ES-I3 (cell line): ENCODE measurements around the gene BRI3BP.

Source experiments
- H3K36me3 ChIP-seq: 2 replicates; pipeline ENCODE4 v1.6.1; 2013; ENCODE audit warnings: mild to moderate bottlenecking, low read length, control low read depth, moderate library complexity; ENCODE audit not compliant: insufficient read depth
- H3K4me1 ChIP-seq: 2 replicates; pipeline ENCODE4 v1.6.1; 2013; ENCODE audit warnings: mild to moderate bottlenecking, control low read depth, low read length; ENCODE audit not compliant: insufficient read depth
- H3K9ac ChIP-seq: 2 replicates; pipeline ENCODE4 v1.6.1; 2013; ENCODE audit warnings: low read depth, mild to moderate bottlenecking, low read length, moderate library complexity
- H3K9me3 ChIP-seq: 2 replicates; pipeline ENCODE4 v1.6.1; 2013; ENCODE audit warnings: mild to moderate bottlenecking, low read length, moderate library complexity; ENCODE audit not compliant: control insufficient read depth, insufficient read depth

Gene BRI3BP, protein sequence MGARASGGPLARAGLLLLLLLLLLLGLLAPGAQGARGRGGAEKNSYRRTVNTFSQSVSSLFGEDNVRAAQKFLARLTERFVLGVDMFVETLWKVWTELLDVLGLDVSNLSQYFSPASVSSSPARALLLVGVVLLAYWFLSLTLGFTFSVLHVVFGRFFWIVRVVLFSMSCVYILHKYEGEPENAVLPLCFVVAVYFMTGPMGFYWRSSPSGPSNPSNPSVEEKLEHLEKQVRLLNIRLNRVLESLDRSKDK

DNA sequence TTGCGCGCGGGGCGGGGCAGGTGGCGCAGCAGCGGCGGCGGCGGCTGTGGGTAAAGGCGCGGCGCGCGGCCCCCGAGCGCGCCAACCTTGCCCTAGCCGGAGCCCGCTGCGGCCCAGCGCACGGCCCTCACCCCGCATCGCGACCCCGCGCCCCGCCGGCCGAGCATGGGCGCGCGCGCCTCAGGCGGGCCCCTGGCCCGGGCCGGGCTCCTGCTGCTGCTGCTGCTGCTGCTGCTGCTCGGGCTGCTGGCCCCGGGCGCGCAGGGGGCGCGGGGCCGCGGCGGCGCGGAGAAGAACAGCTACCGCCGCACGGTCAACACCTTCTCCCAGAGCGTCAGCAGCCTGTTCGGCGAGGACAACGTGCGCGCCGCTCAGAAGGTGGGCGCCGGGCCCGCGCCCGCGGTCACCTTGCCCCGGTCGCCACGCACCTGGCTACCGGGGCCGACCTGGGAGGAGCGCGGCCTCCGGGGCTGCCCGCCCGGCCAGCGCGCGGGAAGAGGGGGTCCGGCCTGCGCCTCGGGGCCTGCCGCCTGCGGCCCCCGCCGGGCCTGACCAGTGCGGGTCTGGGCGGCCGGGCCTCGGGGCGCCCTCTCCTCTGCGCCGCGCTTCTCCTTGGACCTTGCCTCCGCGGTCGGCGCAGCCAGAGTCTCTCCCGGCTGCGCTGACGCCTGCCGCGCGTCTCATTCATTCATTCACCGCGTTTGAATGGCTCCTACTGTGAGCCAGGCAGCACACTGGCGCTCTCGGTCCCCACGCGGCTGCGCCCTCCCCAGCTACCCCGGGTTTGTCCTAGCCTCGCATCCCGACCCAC, at the start of gene BRI3BP:
TSS of gene BRI3BP (plus strand) at position 20 of the 811 bp plus-strand sequence. CDS start at position 166, 146 bp downstream.
- H3K4me1 ChIP-seq = 0 out of 2 replicates have a peak, but pooled peaks cover 3% of the 10 kb centered on the region
- H3K9me3 ChIP-seq = no peaks in the 10 kb centered on the region
- H3K36me3 ChIP-seq = no peaks in the 10 kb centered on the region
- peak within 1 kb of the TSS; percentile 84 for H3K9ac ChIP-seq

DNA sequence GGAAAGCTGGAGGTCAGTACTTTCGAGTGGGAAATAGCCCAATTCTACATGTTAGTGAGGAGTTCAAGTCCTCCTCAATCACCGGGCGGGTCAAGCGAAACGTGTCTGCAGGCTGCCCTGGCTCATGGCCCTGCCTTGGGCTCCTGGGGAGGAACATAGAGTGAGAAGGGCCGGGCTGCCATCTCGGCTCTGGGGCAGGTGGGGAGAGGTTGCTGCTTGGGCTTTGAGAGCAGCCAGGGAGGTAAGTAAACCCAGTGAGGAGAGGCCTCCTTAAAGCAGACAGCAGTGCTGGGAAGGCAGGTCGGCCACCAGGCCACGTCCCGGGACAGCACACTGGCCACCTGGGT, 47.0 kb upstream of the BRI3BP start:
- Histone ChIP-seq H3K36me3 (peaks cover 7% of the 10 kb centered on the region), H3K4me1 (no peaks in the 10 kb centered on the region), H3K9ac (no peak overlapping the region)

GRCh38 chr12:124947013-124947412, 46.4 kb upstream of the BRI3BP start:
- Histone ChIP-seq H3K9me3 (no peaks in the 10 kb centered on the region), H3K4me1 (no peaks in the 10 kb centered on the region), H3K36me3 (peaks cover 8% of the 10 kb centered on the region), H3K9ac (no peak overlapping the region)

More for the DNA sequence above, 47.0 kb upstream of the BRI3BP start:
- H3K9me3 ChIP-seq = no peaks in the 10 kb centered on the region

DNA sequence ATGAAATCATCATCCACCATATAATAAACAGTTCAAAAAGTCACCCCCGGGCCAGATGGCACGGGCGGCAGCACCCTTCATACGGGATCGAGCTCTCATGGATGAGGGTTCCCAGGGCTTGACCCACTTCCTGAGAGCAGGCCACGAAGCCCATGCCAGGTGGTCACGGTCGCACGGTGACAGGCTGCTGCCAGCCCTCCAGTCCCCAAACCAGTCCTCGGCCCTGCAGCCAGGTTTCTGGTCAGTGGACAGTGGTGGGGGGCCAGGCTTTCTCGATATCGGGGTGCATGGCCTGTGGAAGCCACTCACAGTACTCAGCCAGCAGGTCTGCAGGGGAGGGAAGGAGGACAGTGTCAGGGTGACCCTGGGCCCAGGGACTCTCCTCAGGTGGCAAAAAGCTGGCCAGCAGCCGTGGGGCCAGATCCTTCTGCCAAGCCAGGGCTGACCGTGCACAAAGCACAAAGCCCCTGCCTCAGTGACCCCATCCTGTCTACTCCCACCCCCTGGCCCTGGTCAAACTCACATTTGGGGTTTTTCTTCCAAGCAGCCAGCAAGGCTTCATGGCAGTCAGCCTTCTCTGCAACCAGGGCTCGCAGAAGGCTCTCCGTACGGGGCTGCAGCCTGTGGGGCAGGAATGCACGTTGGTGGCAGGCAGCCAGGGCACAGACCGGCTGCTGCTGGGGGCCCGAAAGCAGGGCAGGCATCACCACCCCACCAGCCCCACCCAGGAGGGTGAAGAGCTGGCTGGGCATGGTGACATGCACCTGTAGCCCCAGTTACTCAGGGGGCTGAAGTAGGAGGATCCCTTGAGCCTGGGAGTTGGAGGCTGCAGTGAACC, 45.7 kb upstream of the BRI3BP start:
- H3K9ac ChIP-seq = no peak overlapping the region
- H3K9me3 ChIP-seq = no peaks in the 10 kb centered on the region
- no peaks in the 10 kb centered on the region for H3K4me1 ChIP-seq
- peaks cover 8% of the 10 kb centered on the region for H3K36me3 ChIP-seq

- peaks cover 10% of the 10 kb centered on the region for H3K36me3 ChIP-seq
- no peak overlapping the region for H3K9ac ChIP-seq
- no peaks in the 10 kb centered on the region for H3K4me1 ChIP-seq
- H3K9me3 ChIP-seq = no peaks in the 10 kb centered on the region
Observed at GRCh38 chr12:124949066-124949465, 44.4 kb upstream of the BRI3BP start.

GRCh38 chr12:124949779-124950728, 43.4 kb upstream of the BRI3BP start:
- Histone ChIP-seq H3K4me1 (no peaks in the 10 kb centered on the region), H3K36me3 (peaks cover 12% of the 10 kb centered on the region), H3K9me3 (no peaks in the 10 kb centered on the region), H3K9ac (no peak overlapping the region)

DNA sequence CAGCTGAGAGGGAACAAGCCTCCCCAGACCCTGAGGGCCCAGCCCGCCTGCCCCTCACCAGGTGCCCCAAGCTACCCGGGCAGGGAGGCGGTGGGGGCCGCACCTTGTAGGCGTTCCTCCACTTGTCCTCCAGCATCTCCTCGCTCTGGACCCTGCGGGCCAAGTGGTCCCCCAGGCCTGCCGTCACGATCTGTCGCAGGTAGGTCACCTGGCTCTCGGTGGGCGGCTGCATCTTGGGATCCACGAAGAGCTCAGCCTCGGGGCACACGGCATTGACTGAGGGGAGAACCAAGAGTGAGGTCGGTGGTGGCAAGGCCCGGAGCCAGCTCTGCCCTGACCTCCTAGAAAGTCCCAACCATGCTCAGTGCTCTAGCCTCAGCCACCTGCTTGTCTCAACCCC, 41.1 kb upstream of the BRI3BP start:
- Histone ChIP-seq H3K4me1 (no peaks in the 10 kb centered on the region), H3K36me3 (peaks cover 12% of the 10 kb centered on the region)

GRCh38 chr12:124952801-124953200, 40.6 kb upstream of the BRI3BP start:
- Histone ChIP-seq H3K9ac (no peak overlapping the region), H3K36me3 (peaks cover 12% of the 10 kb centered on the region), H3K9me3 (no peaks in the 10 kb centered on the region), H3K4me1 (no peaks in the 10 kb centered on the region)

More for the DNA sequence above, 41.1 kb upstream of the BRI3BP start:
- Histone ChIP-seq H3K9me3 (no peaks in the 10 kb centered on the region), H3K9ac (no peak overlapping the region)

DNA sequence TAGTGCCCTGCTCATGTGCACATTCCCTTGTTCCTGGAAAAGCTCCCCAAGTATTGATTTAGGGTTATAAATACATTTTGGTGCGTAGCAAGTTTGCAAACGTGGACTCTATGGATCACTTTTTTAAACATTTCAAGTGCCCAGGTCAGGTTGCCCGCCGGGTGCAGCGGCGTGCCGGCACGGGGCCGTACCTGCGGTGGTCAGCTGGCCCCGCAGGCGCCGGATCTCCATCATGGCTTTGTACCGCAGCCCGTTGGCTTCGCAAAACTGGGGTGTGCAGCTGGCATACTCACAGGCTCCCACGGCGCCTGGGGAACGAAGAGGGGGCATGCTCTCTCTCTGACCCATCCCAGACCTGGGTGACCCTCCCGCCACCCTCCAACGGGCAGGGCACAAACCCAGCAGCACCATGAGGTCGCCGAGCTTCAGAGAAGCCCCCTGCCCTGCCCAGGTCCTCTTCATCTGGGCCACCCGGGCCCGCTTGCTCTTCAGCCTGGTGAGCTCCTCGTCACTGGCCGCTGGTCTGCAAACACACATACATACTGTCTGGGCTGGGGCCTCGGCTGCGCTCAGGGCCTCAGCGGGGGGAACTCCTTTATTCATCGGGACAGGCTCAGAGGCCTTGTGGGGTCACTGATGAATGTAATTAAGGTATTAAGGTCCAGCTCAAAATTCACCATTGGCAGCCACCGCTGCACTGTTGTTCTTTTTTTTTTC, 39.6 kb upstream of the BRI3BP start:
- no peaks in the 10 kb centered on the region for H3K4me1 ChIP-seq
- H3K9ac ChIP-seq = no peak overlapping the region
- H3K9me3 ChIP-seq = no peaks in the 10 kb centered on the region
- peaks cover 12% of the 10 kb centered on the region for H3K36me3 ChIP-seq

DNA sequence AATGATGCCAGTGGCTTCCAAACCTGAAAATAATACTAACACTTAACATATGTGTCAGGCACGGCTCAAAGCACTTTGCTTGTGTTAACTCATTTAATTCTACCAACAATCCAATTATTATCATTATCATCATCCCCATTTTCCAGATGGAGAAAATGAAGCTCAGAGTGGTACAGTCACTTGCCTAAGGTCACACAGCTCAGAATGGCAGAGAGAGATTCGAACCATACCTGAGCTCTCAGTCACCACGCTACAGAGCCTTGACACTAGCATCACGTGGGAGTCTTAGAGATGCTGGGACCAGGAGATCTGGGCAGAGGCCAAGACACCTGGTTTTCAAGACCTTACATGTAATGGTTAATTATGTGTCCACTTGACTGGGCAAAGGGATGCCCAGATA, 38.7 kb upstream of the BRI3BP start:
- H3K9me3 ChIP-seq = no peaks in the 10 kb centered on the region
- H3K36me3 ChIP-seq = peaks cover 11% of the 10 kb centered on the region
- H3K4me1 ChIP-seq = no peaks in the 10 kb centered on the region
- no peak overlapping the region for H3K9ac ChIP-seq

- no peak overlapping the region for H3K9ac ChIP-seq
- no peaks in the 10 kb centered on the region for H3K9me3 ChIP-seq
- H3K4me1 ChIP-seq = no peaks in the 10 kb centered on the region
- H3K36me3 ChIP-seq = peaks cover 7% of the 10 kb centered on the region
Observed at GRCh38 chr12:124956571-124956970, 36.9 kb upstream of the BRI3BP start.

- Histone ChIP-seq H3K9ac (no peak overlapping the region), H3K4me1 (no peaks in the 10 kb centered on the region), H3K9me3 (no peaks in the 10 kb centered on the region), H3K36me3 (peaks cover 9% of the 10 kb centered on the region)
Observed at GRCh38 chr12:124961055-124961454, 32.4 kb upstream of the BRI3BP start.

DNA sequence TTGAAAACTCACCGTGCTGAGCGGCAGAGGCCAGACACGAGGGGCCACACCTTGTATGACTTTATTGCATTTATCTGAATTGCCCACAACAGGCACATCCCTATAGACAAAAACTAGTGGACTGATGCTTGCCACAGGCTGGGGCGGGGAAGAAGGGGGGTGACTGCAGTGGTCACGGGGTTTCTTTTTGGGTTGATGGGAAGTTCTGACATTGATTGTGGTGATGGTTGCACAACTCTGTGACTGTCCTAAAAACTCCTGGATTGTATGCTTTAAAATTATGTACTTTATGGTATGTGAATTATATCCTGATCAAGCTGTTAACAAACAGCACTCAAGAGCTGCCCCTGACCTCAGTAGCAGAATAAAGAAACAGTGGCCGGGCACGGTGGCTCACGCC, 30.2 kb upstream of the BRI3BP start:
- no peak overlapping the region for H3K9ac ChIP-seq
- H3K36me3 ChIP-seq = peaks cover 11% of the 10 kb centered on the region
- no peaks in the 10 kb centered on the region for H3K9me3 ChIP-seq

More for the DNA sequence above, 30.2 kb upstream of the BRI3BP start:
- no peaks in the 10 kb centered on the region for H3K4me1 ChIP-seq
